ENCODE data around the gene CPA1.
A peak's percentile ranks its signal among the peaks of the same experiment; 100 is the strongest.

CPA1 gene

DNA sequence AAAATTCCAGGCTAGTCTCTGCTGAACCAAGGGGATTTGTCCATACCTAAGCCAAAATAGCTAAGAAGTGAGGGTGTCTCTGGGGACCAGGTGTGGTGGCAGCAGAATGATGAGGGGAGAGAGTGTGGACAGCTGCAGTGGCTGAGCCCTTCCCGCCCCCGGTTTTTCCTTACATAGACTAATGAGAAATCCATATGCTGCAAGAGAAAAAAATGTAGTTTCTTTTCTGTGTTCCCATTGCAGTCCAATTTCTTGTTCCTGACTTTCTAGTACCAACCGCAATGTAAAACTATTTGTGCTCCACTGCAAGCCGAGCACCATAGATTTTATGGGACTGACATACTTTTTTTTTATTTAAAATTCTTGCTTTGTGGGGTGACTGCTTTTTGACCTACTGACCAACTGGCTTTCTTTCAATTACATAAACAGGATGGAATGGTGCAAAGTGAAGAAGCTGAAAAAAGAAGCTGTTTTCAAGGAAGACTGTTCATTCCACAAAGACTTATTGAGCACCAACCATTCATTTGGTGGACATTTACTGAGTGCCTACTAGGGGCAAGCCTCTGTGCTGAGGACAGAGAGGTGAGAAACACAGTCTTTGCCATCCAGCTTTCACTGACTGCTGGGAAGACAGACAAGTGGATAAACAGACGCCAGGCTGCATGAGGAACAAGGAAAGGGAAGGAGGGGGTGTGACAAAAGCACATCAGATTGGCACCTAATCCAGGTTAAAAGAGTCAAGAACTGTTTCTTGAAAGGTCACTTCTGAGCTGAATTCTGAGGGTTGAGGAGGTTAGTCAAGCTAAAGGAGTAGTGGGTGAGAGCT is 50.8 kb downstream of the CPA1 start:
- no peak for DNase-seq

DNA sequence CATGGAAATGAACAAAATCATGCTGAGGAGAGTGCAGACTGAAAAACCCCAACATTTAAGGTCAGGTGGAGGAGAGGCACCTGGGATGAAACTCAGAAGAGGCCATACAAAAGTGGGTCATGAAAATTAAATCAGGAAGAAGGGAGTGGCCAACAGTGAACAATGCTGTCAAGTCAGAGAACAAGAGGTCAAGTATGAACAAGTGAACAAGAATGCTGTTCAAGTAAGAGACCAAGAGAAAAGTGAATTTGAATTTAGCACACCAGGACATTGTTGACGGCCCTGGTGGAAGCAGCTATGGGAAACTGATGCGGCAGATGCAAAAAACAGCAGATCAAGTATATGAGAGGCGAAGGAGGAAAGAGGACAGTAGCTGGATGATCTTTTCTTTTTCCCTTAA is 52.6 kb downstream of the CPA1 start:
- no peak for DNase-seq

DNA sequence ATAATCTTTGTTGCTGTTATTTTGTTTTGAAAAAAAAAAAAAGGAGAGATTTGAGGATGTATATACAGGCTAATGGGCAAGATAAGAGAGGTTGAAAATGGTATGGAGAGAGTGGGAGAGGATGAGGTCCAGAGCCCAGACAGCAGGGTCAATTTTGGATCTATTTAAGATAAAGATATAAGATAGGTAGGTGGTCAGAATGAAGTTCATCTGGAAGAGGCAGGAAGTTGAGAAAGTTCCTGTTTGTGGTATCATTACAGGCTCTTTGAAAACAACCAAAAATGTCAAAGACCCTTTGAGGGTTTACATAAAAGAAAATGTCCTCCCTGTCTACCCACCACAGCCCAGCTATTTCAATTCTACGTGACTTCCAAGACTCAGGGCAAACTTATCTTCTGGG is 53.0 kb downstream of the CPA1 start:
- peak in 1 of 2 donors; percentile 16 for DNase-seq

DNA sequence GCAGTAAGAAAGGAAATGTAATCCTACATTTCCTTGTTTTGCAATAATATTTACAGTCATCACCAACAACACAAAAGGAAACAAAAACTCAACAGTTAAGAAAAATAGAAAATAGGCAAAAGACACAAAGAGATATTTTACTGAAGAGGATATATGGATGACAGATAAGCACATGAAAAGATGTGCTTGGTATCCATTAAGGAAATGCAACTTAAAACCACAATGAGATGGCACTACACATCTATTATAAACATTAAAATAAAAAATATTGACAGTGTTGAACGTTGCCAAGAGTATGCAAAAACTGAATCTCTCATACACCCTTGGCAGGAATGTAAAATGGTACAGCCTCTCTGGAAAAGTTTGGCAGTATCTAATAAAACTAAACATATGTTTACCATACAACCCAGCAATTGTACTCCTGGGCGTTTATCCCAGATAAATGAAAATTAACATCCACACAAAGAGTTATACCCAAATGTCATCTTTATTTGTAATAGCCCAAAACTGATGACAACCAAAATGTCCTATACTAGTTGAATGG is 55.1 kb downstream of the CPA1 start:
- DNase-seq: no peak

DNA sequence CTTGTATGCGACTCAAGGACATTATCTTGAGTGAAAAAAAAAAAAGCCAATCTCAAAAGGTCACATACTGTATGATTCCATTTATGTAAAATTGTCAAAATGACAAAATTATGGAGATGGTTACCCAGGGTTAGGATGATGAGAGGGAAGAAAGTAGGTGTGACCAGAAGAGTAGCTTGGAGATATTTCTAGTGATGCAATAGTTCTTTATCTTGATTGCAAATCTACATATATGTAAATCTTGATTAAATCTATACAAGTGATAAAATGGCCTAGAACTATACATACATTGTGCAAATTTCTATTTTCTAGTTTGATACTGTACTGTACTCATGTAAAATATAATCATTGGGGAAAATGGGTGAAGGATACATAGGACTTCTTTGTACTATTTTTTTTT is 56.0 kb downstream of the CPA1 start:
- no peak for DNase-seq

Measured in bone marrow (tissue), 2 donors.